ENCODE data around the gene RAC3. TPM values are rescaled to one million over a fixed set of nuclear protein-coding genes. Genes with fewer than 3 reads are reported as not detected.

Gene RAC3
- total RNA-seq, 4 donors from 2014 or later: 2.4 to 14.7 (median 5.4) TPM

DNA sequence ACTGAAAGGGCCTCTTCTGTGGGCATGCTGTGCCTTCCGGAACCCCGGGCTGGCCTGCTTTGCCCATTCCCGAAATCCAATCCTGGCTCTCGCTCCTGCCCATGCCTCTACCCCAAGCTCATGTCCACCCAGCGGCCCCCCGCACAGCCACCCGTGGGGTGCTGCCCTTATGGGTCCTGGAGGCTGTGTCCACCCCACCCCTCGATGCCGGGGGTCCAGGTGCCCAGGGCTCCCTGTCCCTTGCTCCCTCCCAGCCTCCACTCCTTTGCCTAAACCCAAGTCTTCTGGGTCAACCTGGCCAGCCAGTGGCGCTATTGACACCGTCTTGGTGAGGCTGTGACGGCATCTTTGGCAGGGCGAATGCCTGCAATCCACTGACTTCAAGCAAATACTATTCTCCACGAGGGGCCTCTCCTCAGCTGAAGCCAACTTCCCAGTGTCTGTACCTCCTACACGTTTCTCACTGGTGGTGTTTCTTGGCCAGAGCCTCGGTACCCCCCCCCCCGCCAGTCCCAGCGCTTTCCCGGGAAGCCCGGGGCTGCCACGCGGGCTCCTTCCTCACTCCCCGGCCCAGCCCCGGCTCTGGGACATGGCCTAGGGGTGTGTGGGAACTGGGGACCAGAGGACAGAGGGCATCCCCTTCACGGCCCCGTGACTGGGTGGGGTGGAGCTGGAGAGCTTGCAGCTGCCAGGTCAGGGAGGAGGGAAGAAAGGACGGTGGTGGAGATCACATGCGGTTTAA, 46.3 kb downstream of the RAC3 start:
- H3K9me3 ChIP-seq: no peaks in the 10 kb centered on the region
- no peak overlapping the region for H3K4me3 ChIP-seq
- peak; percentile 55 to 68 for DNase-seq (ENCODE audit: low spot score in 2 of 2)
- TF ChIP-seq, protein P1, sequence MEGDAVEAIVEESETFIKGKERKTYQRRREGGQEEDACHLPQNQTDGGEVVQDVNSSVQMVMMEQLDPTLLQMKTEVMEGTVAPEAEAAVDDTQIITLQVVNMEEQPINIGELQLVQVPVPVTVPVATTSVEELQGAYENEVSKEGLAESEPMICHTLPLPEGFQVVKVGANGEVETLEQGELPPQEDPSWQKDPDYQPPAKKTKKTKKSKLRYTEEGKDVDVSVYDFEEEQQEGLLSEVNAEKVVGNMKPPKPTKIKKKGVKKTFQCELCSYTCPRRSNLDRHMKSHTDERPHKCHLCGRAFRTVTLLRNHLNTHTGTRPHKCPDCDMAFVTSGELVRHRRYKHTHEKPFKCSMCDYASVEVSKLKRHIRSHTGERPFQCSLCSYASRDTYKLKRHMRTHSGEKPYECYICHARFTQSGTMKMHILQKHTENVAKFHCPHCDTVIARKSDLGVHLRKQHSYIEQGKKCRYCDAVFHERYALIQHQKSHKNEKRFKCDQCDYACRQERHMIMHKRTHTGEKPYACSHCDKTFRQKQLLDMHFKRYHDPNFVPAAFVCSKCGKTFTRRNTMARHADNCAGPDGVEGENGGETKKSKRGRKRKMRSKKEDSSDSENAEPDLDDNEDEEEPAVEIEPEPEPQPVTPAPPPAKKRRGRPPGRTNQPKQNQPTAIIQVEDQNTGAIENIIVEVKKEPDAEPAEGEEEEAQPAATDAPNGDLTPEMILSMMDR (IDR thresholded peaks at IDR 0.05): no peak
- TF ChIP-seq EP300 (IDR thresholded peaks at IDR 0.05): no peak
- no peak for TF ChIP-seq POLR2A (IDR thresholded peaks at IDR 0.05)
- H3K27ac ChIP-seq: peak overlapping the region in 3 of 4 donors; percentile 0 to 77 (median 72)
- 46 to 48% methylated on average over 28 of the region's 28 CpGs for WGBS, 2 donors
- H3K36me3 ChIP-seq: peaks cover 0 to 46% (median 13%) of the 10 kb centered on the region in 3 donors
- no peaks in the 10 kb centered on the region for H3K27me3 ChIP-seq
- peaks cover 0 to 22% (median 5%) of the 10 kb centered on the region in 4 donors for H3K4me1 ChIP-seq

DNA sequence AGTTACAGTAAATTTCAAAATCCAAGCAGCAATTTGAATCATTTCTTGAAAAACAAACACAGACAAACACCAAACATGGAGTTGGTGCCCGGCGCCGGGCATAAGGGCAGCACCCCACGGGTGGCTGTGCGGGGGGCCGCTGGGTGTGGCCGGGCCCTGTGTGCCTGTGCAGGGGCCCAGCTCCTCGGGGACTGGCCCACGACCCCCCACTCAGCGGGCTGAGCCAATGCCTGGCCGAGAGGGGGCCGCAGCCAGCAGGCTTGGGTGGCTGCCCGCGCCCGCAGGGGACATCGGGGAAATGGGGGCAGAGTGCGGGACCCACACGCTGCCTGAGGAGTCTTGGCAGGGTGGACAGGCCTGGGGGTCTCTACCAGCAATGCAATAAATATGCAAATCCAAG, 47.0 kb downstream of the RAC3 start:
- peaks cover 0 to 22% (median 5%) of the 10 kb centered on the region in 4 donors for H3K4me1 ChIP-seq
- H3K36me3 ChIP-seq: peaks cover 6 to 52% (median 13%) of the 10 kb centered on the region in 3 donors
- H3K4me3 ChIP-seq: no peak overlapping the region
- H3K9me3 ChIP-seq: no peaks in the 10 kb centered on the region
- 84 to 86% methylated on average over 17 to 18 of the region's 18 CpGs for WGBS, 2 donors
- H3K27ac ChIP-seq: peak overlapping the region in 3 of 4 donors; percentile 0 to 77 (median 72)
- TF ChIP-seq EP300 (IDR thresholded peaks at IDR 0.05) (no peak), POLR2A (IDR thresholded peaks at IDR 0.05) (no peak)
- TF ChIP-seq, protein P1 (IDR thresholded peaks at IDR 0.05): no peak
- DNase-seq (ENCODE audit: low spot score in 2 of 2): no peak
- H3K27me3 ChIP-seq: no peaks in the 10 kb centered on the region

DNA sequence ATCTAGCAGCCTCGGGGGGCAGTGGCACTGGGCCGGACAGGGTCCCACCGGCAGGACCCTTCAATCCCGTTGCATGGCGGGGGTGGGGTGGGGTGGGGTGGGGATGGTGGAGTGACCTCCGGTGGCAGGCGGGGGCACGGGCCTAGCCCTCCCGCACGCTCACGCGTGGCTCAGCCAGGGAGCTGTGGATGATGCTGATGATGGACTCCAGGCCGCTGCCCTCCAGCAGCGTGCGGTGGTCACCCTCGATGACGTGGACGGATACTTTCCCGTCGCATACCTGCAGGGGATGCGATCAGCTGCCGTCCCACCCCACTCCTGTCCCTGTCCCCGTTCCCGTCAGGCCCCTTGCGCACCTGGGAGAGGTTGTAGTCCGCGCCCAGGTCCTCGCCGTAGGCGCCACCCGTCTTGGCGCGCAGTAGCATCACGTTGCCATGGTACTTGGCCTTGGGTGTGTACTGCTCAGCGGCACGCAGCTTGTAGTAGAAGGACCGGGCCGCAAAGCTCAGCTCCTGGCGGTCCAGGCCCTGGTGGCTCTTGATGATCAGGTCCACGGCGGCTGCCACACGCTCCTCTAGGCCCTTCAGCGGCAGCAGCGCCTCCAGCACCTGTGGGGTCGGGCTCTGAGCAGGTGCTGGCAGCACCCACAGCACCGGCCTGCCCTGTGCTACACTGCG, 47.7 kb downstream of the RAC3 start:
- TF ChIP-seq EP300 (IDR thresholded peaks at IDR 0.05) (no peak), POLR2A (IDR thresholded peaks at IDR 0.05) (no peak)
- TF ChIP-seq, protein P1 (IDR thresholded peaks at IDR 0.05): no peak
- H3K4me1 ChIP-seq: peaks cover 0 to 22% (median 5%) of the 10 kb centered on the region in 4 donors
- DNase-seq (ENCODE audit: low spot score in 2 of 2): no peak
- H3K4me3 ChIP-seq: no peak overlapping the region
- no peak overlapping the region for H3K27ac ChIP-seq
- 89 to 90% methylated on average over 47 of the region's 47 CpGs for WGBS, 2 donors
- H3K9me3 ChIP-seq: no peaks in the 10 kb centered on the region
- peaks cover 7 to 59% (median 19%) of the 10 kb centered on the region in 3 donors for H3K36me3 ChIP-seq
- no peaks in the 10 kb centered on the region for H3K27me3 ChIP-seq

DNA sequence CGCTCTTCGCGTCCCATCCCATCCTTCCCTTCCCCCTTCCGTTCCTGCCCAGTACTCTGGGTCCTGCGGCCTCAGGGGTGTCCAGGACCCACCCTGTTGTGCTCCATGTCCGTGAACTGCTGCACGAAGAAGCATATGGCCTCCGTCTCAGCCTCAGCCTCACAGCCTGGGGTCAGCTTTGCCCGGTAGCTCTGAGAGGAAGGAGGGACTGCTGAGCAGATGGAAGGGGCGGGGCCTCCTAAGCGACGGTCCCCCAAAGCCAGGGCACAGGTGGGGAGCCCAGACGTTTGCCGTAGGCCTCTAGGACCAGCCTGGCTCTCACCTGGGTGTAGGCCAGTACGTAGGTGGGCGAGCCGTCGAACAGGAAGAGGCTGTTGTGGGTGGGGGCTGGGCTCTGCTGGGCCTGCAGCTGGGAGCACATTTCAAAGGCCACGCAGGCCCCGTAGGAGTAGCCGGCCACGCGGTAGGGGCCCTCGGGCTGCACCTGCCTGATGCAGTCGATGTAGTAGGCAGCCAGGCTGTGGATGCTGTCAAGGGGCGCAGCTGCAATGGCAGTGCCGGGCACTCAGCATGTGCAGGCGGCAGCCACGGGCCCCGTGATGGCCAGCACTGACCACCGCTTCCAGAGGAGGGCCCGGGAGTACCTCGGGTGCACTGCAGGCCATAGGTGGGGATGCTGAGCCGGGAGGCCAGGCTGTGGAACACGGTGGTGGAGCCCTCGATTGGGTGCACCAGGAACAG, 48.7 kb downstream of the RAC3 start:
- TF ChIP-seq, protein P1 (IDR thresholded peaks at IDR 0.05): no peak
- TF ChIP-seq POLR2A (IDR thresholded peaks at IDR 0.05) (no peak), EP300 (IDR thresholded peaks at IDR 0.05) (no peak)
- H3K9me3 ChIP-seq: no peaks in the 10 kb centered on the region
- WGBS, 2 donors: 86 to 89% methylated on average over 30 to 35 of the region's 36 CpGs
- H3K27me3 ChIP-seq: no peaks in the 10 kb centered on the region
- H3K36me3 ChIP-seq: peaks cover 7 to 70% (median 28%) of the 10 kb centered on the region in 3 donors
- DNase-seq (ENCODE audit: low spot score in 2 of 2): no peak
- H3K27ac ChIP-seq: no peak overlapping the region
- H3K4me1 ChIP-seq: peaks cover 0 to 22% (median 5%) of the 10 kb centered on the region in 4 donors
- H3K4me3 ChIP-seq: no peak overlapping the region

All from tibial nerve (tissue), 4 donors.